HG02588 (cell line): Measurements from ENCODE around the gene PGGT1B.
"Not testable (repeated sequence)": the region's sequence is repeated elsewhere in the genome, so short reads cannot be mapped to it uniquely, and the experiment has no call there.

ENCODE experiments used
- ATAC-seq: cut with Tn5 transposase; IDR thresholded peaks from one replicate; pipeline ENCODE4 v1.9.1; 2021; ENCODE audit warnings: mild to moderate bottlenecking, moderate library complexity; ENCODE audit not compliant: unreplicated experiment

PGGT1B gene

DNA sequence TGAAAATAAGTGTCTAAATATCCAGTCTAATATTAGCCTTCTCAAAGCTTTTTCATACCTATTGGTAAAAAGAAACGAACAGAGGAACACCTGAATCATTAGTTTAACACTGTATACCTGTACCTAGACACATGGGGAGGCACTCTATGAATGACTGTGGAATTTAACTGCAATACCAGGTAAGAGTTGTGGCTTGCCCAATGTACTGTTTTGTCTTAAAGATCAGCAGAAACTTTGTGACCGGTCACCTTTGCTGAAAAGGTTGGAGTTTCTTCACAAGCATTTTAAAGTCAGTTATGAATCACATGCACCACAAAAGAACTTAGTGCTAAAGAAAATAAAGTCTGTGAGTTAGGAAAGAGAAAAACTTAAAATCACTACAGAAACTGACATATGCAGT lies 2.4 kb downstream of the PGGT1B start:
- ATAC-seq = no peak

DNA sequence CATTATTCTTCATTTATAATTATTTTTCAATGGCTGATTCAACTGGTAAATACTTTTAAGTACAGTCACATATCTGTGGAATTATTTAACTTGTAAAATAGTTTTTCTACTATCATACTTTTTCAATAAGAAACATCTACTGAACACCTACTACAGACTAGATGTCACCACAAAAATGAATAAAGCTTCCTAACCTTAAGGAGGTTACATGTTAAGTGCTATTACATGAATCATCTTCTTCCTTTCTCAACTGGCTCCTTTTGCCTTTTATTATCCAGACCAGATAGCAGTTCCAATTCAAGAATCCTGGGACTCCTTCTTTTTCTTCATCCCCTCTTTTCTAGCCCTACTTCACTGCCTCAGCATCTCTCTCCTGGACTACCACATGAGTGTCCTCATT lies 4.7 kb downstream of the PGGT1B start:
- ATAC-seq = no peak

DNA sequence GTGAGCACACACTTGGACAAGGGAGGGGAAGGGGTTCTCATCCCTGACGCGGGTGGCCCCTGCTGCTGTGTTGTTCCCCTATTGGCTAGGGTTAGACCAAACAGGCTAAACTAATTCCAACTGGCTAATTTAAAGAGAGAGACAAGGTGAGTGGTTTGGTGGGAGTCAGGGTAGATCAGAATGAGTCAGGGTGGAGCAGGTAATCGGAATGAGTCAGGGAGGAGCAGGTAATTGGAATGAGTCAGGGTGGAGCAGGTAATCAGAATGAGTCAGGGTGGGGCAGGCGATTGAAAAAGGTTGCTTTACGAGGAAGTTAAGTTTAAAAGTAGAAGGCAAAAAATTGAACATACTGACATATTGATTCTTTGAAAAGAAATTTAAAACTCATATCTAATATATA lies 13.3 kb downstream of the PGGT1B start:
- not testable (repeated sequence) for ATAC-seq

DNA sequence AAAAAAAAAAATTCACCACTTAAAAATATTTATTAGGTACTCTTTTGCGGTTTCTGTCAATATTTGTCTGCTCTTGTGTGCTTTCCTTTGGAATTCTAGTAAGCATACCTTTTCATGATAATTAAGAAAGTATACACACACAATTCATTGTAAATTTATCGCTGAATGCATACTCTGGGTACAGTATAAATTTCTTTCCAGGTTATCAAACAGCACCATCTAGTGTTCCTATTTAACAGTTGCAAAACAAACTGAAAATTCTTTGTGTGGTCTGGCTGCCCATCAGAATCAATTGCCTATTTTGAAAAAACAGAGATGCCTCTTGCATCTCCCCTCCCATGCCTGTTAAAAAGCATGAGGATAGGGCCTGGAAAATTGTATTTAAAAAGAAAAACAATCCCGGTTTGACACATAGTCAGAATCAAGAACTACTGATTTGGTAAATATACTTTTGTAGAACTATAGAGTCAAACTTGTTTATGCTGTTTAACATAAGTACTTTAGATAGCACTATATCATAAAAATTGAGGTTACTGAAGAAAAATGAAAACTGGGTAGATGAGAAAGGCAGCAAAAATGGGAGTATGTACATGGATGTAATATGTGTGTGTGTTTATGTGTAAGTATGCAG lies 16.2 kb downstream of the PGGT1B start:
- ATAC-seq = no peak

DNA sequence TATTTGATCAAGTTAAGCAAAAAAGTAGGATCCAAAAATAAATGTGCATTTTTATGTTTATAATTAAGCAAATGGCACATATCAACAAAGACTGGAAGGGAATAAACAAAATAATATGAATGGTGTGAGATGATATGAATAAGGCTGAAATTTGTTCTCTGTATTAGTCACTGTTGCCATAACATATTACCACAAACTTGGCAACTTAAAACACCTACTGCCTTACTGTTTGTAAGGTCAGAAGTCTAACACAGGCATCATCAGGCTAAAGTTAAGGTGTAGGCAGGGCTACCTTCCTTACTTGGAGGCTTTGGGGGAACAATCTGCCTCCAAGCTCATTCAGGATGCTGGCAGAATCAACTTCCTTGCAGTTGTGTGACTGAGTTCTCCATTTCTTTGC lies 19.3 kb downstream of the PGGT1B start:
- ATAC-seq = peak; percentile 64

DNA sequence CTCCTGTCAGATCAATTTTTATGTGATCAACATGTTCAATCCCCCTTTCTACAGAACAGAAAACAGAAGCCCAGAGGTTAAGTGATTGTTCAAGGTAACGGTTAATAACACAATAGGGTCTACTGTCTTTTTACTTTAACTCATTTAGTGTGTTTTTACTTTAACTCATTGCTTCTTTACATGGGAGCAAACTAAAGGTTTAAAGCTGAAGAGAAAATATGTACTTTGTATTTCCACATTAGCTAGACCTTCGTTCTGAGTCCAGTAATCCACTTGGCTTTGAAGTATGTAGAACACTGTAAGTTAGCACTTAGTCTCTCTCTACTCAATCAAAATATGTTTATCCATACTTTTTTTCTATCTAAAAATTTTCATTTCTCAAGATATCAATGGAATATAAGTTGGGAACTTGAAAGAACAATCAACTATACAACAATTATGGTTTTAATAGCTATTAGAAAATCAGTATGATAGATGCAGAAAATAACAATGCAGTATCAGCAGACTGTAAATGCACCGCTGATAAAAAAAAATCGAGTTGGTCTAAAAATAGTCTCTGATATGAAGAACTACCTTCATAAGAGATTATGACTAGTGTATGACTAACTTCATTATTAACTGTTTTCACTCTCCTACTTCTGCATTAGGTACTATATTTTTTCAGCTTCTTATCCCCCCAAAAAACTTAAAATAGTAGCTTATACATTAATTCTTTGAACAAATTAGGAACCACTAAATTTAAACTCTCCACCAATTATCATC lies 20.6 kb downstream of the PGGT1B start:
- ATAC-seq = no peak

DNA sequence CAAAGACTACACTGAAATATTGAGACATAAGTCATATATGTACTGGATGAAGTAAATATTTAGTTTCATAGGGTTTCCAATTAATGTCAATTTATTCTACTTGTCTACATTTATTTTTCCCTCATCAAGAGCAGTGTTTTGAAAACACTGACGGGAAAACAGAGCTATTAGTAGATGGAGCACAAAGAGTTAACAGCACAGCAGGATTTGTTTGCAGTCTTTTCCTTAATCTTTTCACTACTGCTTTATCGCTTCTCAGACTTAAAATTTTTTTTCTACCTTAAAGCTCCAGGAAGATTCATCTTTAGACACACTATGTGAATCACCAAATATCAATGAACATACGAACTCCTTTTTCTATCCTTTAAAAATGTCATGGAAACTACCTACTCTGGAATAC lies 25.6 kb downstream of the PGGT1B start:
- ATAC-seq = no peak

DNA sequence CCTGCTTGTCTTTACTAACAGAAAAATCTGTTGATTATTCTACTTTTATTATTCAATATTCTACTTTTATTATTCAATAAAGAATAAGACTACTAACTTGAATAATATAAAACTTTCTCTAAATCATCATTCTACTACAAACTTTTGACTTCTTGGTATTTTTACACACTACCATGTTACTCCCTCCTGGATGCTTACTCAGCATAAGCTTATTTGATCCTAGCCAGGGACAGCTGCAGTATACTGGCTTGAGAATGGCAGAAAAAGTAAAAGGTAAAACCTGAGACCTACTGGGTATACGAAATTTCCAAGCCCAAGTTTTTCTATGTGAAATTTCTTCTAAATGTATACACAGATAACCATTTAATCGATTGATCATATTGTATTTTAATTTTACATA lies 26.1 kb downstream of the PGGT1B start:
- no peak for ATAC-seq

DNA sequence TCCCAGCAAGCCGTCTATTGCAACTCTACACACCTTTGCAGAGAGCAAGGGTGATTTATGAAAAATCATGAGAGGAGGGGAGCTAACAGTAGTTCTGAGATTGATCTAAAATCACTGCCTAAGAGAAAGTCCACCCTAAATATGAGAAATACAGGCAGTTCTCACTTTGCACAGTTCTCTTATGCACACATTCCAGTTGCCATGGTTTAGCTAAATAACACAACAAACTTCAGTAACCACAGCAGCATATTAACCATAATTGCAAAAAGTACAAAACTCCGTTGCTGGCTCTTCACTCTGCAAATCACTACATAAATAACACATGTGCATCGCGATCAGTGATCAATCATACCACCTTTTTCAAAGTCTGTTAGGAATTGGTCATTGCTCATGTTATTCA lies 31.1 kb downstream of the PGGT1B start:
- ATAC-seq = no peak

DNA sequence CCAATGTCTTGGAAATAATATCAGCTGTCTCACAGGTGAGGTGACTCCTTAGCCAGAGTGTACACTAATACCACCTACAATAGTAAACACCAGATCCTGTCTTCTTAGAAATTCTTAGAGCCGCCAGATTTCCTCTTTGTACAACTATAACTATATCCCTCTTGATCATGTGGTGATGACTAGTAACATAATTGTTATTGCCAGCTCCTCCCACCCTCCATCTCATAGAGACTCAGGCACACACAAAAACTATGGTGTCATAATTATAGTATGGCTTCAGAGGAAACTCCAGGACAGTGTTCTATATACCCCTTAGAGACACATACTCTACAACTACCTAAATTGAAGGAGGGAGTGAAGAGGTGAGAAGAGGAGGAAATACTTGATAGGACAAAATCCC lies 33.1 kb downstream of the PGGT1B start:
- no peak for ATAC-seq

DNA sequence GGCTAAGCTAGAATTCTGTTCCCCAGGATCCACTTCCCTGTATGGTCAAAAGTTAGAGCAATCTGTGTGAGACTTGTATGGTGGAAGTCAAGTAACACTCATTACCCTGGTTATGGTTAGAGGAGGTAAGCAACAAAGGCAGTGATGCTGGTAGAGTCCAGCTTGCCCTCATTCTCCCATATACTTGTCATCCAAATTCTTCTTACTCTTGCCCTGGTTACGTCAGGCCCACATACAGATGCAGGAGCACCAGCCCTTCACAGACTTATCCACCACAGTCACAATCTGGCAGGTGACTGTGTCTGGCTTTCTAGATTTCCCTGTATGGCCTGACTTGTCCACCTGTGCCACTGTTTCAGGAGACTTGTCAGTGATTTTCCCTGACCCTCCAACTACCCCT lies 35.4 kb downstream of the PGGT1B start:
- no peak for ATAC-seq

DNA sequence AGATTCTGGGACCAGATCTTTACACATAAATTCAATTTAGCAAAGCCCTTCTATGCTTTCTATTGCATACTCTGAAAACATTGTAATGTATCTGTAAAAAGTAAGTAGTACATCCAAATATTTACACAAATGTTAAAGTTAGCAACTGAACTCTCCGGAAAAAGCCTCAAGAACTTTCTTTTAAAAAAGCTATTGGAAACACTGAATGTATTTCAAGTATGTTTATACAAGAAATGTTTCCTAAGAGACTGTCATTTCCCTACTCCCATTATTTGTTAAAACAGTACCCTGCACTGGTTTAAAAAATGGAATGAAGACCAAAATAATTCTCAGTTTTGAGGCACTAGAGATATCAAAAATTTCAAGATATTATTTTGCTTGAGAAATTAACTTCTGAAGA lies 48.1 kb downstream of the PGGT1B start:
- no peak for ATAC-seq

DNA sequence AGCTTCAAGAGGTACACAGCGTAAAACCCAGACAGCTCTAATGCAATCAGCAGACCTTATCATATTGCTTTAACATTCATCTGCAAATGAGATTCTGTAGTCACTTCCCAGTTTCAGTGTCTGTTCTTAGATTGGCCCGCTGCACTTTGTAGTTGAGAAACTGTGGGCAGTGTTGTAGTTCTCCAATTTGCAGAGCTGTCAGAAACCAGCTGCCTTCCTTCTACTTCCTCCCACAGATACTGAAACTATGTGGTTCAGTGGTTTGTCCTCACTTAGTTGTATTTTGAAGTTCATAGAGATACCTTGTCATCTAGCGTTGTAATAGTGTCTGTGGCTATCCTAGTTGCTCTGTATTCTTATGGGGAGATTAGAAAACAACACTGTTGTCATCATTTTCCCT lies 53.4 kb downstream of the PGGT1B start:
- peak; percentile 100 for ATAC-seq

DNA sequence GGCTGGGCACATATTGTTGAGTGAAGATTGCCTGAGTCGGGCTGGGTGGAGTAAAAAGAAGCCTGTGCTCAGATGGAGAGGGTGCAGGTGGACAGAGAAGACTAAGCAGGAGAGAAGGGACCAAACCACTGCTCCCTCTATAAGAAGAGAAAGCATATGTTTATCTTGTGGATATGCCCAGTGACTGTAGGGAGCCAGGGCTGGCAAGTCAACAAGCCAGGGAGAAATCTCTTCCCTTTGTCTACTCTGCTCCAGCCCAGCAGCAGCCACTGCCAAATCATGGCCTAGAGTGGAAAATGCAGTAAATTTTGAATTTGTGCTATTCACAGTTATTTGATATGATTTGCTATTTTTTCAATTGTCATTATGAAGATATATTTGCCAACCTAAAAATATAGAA lies 59.7 kb downstream of the PGGT1B start:
- no peak for ATAC-seq

DNA sequence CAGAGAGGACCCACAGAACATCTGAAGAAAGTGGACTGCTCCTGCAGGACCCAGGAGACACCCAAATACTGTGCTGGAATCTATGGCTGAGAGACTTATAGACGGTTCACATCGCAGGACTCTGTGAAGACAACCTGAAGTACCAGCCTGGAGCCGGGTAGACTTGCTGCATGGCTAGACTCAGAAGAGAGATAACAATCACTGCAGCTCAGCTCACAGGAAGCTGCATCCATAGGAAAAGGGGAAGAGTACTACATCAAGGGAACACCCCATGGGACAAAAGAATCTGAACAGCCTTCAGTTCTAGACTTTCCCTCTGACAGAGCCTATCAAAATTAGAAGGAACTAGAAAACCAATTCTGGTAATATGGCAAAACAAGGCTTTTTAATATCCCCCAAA lies 66.5 kb downstream of the PGGT1B start:
- no peak for ATAC-seq

DNA sequence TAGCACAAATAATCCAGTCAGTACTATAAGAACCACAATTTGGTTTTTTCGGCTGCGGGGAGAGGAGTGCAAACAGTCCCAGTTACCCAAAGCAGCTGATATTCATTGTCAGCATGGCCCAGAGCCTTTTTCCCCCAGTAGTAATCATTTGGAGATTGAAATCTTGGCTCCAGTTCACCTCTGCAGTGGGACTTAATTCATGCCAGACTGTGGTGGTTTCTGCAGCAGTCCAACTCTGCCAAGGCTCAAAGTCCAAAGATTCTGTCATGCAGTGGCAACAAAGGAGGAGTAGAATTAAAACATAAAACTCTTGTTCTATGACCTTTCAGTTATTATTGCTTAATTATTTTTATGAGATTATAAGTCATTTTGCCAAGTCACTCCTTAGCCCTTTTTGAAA lies 68.0 kb downstream of the PGGT1B start:
- no peak for ATAC-seq

DNA sequence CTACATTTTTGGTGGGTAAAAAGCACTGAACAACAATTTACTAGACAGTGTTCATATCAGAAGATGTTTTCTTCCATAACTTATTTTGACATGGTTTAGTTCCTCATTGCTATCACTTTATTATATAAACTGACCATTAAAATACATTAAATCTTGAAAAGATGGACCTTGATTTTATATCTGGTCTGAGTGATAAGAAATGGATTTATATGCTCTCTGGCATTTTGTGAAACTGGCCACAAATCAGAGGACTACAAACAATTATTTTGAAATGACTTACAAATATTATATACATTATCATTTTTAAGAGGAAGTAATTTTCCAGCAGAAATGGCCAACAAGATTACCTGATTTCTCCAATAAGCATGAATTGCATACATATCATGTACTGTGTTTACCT lies 69.4 kb downstream of the PGGT1B start:
- ATAC-seq = no peak

DNA sequence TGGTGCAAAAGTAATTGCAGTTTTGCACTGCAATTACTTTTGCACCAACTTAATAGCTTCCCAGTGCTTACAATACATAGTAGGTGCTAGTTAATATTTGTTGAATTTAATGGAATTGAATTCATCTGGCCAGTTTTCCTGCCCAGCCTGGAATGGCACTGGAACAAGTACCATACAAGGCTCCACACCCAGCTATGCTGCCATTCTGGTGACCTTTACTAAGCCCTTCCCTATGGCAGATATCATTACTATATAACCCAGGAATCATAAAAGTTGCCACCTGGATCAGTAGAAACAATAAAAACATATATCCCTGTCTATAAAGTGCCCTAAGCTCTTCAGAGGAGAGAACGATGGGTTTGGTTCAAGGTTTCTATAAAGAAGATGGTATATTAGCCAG lies 70.6 kb downstream of the PGGT1B start:
- no peak for ATAC-seq

DNA sequence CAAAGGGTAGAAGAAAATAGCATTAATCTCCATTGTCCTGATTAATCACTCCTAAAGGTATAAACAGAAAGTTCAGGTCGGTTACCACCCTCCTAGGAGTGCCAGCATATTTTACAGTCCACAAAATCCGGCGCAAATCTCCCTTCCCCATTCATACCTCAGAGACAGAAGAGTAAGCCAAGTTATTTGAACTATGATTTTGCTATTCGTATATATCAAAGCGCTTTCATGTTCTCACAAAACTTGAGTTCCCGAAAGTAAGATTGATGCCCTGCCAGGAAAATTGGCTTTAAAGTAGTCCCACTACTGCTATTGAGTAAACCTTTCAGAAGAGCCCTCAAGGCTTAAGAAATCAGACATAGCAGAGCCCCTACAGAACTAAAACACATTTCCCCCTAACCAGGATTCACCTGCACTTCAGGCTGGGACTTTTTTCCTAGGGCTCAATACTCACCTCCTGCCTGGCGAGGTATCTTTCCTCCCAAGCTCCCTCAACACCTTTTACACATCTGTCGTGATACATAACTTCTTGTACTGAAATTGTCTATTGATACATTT lies 71.1 kb downstream of the PGGT1B start:
- no peak for ATAC-seq

DNA sequence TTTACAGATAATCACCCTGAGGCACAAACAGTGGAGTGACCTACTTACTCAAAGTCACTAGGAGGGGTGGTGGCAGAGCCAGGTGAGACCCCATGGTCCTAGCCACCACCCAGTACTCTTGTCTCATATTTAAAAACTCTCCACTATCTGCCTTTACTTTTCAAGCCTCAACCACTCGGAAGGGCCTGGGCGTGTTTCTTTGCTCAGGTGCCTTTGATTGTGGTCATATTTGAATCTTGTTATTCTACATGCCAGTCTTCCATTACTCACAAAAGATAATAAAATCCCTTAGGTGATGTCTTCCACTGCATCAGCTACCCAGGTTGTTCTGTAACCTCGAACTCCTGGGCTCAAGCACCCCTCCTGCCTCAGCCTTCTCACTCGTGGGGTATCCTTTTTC lies 72.3 kb downstream of the PGGT1B start:
- no peak for ATAC-seq

DNA sequence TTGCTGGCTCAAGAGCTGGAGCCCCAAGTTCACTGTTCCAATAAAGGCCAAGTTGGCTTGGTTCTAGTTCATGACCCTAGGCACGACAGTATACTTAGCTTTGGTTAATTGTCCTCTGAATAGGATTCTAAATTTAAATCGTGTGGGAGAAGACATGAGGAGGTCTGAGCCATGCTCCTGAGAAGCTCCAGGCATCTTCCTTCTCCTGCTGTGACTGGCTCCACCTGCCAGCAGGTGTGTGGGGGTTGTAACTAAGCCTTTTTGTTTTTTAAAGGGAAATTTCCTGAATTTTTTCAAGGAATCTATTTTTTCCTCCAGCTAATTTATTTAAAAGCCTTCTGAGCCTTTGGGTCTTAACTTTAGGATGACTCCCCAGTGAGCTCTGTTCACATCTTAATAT lies 72.8 kb downstream of the PGGT1B start:
- no peak for ATAC-seq

DNA sequence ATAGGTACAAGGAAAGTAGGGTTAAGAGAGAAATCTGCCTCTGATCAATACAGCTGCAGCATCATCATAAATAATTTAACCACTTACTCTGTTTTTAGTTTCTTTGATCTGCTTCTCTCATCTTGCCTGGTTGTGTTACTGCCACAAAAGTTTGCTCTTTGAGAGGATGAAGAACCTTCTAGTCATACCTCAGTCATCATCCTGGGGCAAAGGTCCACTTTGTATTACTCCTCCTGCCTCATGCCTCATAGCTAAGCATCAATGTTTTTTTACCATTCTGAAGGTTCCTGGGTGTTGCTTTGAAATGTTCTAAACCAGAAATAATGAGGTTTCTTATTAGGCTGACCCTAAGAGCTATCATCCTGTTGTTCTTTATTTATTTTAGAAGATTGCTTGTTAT lies 75.9 kb downstream of the PGGT1B start:
- no peak for ATAC-seq

DNA sequence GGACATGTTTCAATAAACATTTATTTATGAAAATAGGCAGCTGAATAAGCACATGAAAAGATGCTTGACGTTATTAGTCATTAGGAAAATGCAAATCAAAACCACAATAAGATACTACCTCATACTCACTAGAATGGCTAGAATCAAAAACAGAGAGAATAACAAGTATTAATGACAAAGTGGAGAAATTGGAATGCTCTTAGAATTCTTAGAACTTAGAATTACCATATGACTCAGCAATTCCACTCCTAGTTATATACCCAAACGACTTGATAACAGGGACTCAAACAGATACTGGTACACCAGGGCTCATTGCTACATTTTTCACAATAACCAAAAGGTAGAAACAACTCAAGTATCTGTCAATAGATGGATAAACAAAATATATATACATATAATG lies 77.9 kb downstream of the PGGT1B start:
- ATAC-seq = no peak
